Stimulated activated CD4-positive, alpha-beta T cell treated with anti-CD3 and anti-CD28 coated beads, Interleukin-12 subunit alpha, Interleukin-12 subunit beta, amount 100 ng/mL, for 24 hours (primary cell): Measurements from ENCODE around the gene CNR1.
"Not testable (repeated sequence)": the region's sequence is repeated elsewhere in the genome, so short reads cannot be mapped to it uniquely, and the experiment has no call there.

Source experiments
- DNase-seq, 2 experiments: peaks; one replicate each; pipeline ENCODE4 v3.0.0-alpha.2; 2020; ENCODE audit warnings: low read depth in 2 of 2

The CNR1 gene

DNA sequence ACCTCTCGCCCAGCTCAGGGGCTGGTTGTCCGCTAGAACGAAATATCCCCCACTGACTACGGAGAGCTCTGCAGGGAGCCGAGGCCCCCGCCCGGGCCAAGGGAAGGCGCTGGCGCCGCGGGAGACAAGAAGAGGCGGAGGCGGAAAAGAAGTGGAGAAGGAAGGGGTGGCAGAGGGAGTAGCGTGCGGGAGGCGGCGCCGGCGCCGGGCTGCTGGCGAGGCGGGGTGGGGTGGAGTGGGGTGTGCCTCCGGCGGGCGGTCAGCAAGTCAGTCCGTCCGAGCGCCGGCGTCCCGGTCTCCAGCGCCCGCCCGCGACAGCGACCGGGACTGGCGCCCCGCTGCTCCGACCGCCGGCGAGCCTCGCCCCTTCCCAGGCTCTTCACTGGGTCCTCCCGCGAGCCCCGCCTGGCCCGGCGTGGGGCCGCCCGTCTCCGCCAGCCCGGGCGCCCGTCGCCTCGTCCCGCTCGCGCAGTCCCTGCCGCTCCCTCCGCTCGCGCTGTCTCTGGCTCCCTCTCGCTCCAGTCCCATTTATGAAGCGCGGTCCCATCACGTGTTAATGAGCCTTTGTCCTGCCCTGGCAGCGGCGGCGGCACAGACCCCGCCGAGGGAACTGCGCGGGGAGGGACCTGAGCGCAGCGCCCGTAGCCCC is at the start of gene CNR1:
Gene CNR1 (minus strand): TSS at position 504 of the 649 bp plus-strand sequence. CDS start 21,073 bp downstream, outside the sequence.
- peak in 1 of 2 experiments; percentile 4 for DNase-seq

DNA sequence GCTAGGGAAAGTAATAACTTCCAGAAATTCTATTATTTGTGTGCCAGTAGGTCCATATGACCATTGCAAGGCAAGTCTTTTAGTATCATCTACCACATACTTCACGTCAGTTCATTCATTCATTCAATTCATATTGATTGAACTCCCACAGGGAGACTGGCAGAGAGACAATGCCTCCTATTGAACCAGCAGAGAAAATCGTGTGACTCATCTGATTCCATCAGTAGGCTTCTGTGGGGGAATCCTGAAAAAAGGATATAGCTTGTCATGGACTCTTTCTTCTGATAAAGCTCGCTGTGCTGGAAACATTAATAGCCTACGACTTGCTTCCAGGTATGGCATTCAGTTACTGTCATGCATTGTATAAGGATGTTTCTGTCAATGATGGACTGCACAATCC is 45.3 kb upstream of the CNR1 start:
- DNase-seq: no peak

DNA sequence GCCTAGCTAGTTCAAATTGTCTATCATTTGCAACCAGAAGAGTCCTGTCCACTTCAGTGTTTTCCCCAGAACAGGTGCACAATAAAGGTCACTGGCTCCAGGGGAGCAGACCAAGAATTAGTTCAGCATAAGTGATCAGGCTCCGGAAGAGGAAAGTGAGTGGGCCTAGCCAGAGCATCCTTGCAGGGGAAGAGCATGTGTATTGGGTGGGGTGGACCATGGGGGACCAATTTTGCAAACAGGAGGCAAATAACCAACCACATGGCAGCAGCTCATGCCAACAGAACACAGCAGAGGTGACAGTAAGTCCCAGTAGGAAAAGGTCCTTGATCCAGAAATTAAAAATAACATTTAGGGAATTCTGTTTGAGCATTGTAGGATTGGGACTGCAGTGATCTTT is 43.2 kb upstream of the CNR1 start:
- no peak for DNase-seq

DNA sequence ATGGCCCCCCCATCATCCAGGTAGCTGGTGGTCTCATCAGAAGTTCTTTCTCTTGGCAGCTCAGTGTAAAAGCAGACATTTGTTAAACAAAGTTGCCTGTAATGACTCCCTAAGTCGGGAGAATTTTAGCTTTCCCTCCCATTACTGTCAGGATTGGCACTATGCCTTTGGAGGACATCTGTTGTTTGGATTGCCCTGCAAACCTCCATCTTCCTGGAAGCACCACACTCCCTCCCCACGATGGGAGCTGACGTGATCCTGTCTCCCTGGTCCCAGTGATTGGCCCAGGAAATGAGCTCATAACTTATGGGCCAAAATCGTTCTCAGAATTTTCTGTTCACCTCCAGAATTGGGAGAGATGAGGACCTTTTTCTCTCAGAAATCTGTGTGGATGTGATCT is 42.6 kb upstream of the CNR1 start:
- DNase-seq: no peak

DNA sequence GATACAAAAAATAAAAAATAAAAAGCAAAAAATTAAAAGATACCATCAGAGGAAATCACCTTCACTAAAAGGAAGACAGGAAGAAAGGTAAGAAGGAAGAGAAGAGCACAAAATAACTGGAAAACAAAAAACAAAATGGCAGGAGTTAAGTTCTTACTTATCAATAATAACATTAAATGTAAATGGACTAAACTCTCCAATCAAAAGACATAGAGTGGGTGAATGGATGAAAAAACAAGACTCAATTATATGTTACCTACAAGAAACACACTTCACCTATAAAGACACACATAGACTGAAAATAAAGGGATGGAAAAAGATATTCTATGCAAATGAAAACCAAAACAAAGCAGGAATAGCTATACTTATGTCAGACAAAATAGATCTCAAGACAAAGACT is 35.6 kb upstream of the CNR1 start:
- DNase-seq: not testable (repeated sequence)

DNA sequence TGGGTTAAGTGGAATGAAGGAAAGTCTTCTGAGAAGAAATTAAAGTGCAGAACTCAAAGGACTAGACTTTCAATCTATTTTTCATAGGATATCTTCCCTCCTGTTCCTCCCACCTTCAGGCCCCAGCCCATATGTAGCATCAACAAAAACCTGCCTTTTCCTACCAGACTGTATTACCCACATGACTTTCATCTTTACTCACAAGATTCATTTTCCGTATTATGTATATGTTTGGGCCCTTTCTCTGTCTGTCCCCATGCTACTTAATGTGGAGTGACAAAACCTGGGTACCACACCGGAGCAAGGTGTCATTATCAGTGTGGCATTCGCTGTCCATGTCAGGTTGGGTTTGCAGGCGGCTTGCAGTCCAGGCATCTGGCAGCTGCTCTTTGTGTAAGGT is 18.8 kb upstream of the CNR1 start:
- DNase-seq: no peak

DNA sequence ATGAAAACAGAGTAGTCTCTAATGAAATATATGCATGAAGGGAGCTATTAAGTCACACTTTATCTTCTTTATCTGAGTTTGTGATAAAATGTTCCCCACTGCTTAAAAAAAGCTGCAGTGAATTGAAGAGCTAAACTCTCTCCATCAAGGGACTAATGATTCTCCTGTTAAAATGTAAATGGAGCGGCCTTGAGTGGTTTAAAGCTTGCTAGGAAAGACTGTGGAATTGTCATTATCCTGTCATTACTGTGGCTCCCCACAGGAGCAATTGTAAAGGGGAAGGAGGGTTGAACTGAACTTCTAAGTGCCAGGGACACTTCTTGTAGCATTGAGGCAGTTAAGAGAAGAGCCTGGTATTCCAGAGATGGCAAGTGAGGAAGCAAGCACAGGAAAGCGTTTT is 17.3 kb upstream of the CNR1 start:
- DNase-seq: no peak

DNA sequence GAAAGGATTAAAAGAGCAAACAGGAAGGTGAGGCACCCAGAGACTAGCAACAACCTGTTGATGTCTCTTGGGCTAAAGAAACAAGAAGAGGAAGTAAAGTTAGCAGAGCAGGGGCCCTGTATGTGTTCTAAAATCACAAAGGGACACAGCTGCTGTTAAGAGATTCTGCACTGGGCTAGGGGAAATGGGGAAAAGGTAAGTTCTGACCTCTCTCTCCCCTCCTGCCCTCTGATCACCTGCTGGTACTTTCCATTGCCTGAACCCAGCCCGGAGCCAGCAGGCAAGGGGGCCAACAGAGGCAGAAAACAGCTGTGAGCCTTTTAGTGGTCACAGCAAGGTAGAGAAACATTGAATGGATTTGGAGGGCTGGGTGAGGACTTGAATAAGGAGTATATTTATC is 13.5 kb upstream of the CNR1 start:
- no peak for DNase-seq

DNA sequence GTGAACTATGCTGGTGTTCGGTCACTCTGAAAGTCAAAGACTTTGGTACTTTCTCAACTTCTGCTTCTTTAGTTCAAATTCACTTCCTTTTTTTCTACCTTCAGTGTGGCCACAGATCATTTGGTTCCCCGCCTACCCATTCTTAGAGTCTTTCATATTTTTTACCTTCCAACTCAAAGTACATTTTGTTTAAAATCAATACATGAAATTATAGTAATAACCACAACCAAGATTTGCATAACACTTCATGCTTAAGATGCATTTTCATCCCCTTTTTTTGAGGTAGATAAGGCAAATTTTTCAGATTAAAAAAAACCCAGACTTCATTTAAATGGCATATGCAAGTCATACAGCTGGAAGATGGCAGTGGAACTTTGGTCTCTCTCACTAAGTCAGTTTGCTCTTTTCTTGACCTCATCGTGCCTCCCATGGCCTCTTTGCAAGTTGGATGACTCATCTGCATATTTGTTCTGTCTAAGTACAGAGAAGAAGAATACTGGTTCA is 11.9 kb upstream of the CNR1 start:
- no peak for DNase-seq

DNA sequence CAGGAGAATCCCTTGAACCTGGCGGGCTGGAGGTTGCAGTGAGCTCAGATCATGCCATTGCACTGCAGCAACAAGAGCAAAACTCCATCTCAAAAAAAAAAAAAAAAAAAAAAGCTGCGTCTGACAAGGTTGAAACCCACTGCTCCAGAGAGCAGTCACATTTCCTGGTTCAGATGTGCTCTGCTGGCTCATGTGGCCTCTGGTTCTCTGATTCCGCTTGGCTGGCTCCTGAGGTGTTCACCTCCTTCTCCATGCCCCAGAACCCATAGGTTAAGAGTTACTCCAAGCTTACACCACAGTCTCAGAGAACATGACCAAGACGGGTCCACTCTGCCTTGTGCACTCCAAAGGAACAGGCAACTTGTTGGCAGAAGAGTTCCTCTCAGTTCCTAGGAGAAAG is 8.8 kb upstream of the CNR1 start:
- no peak for DNase-seq

DNA sequence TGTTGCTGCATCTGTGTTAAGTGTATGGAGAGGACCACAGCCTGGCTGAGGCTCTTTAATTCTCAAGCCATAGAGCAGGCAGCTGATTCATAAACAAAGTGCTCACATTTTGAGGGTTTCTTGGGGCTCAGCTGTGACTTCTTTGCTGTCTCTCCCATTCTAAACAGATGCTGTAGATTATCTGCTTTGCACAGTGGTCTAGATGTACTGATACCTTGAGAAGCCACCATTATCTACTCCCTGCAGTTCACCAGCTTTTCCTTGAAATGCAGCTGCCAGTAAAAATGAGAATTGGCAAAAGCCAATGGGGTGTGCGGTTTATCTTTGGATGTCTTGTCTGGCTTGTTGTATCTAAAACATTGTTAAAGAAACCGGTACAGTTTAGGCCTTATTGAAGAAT is 5.2 kb upstream of the CNR1 start:
- DNase-seq: no peak

DNA sequence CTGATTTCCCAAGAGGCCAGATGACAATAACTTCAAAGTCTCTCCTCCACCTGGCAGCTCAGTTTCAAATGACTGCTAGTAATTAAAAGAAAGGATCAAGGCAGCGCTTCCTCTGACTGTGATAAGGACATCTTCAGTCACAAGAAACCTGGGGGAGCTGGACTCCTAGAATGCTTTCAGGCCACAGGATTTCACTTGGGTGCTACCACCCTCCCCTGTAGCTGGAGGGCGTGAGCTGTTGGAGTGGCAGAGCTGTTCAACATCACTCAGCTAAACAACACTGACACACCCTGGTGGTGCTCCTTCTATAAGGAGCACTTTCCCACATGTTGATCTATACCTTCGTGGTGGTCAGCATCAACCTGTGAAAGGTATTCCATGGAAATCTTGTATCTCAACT is 2.2 kb upstream of the CNR1 start:
- no peak for DNase-seq

DNA sequence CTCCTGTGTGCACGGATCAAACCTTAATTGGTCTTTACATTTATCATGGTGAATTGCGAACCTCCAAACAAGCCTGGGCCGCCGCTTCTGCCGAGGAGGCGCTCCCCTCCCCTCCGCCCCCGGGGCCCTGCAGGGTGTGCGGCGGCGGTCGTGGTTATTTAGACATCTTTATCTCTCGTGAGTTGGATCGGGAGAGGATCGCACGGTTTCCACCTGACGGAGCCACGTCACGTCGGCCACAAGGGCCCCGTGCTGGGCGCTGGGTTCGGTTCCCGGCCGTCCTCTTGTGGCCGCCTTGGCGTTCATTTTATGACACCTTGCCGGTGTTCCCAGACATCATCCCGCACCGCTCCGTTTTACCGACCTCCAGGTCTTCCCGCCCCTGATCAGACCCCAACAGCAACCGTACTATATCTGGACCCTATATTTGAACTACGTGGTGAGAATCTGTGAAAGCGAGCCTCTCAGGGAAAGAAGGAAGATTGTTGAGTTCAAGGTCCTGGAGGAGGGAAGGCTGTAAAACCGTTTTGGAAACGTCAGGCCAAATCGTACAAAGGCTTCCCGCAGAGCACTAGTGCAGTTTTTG is 1.3 kb upstream of the CNR1 start:
- DNase-seq: no peak

DNA sequence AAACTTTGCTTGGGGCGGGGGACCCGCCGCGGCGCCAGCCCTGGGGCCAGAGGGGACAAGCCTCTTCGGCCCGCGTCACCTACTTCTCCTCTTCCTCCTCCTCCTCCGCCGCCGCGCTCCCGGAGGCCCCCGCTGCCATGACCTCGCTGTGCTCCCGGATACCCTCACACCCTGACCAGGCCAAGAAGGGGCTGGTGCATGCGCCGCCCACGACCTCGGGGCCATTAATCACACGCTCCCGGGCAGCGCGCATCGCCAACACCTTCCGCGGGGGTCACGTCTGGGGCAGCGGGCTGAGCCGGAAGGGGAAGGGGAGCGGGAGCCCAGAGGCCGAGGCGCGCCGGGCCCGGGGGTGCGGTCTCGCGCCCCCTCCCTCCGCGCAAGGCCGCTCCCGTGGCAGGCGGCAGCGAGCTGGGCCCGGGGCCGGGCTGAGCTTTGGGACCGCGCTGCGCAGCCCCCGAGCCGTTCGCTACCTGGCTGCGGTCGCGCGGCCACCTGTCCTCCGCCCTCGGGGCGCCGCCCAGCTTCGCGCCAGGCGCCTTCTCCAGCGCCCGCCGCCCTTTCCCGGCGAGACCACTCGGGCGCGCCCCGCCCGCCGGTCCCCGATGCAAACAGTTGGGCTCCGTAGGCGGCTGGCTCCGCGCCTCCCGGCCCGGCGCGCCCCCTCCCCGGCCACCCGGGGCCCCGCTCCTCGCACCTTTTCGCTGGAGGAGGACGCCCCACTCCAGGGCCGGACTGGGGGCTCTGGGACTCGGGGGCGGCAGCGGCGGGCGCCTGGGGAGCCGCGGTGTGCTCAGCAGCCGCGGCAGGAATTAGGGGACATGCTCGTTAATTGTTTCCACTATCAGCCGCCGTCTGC is 575 bp upstream of the CNR1 start:
- no peak for DNase-seq

DNA sequence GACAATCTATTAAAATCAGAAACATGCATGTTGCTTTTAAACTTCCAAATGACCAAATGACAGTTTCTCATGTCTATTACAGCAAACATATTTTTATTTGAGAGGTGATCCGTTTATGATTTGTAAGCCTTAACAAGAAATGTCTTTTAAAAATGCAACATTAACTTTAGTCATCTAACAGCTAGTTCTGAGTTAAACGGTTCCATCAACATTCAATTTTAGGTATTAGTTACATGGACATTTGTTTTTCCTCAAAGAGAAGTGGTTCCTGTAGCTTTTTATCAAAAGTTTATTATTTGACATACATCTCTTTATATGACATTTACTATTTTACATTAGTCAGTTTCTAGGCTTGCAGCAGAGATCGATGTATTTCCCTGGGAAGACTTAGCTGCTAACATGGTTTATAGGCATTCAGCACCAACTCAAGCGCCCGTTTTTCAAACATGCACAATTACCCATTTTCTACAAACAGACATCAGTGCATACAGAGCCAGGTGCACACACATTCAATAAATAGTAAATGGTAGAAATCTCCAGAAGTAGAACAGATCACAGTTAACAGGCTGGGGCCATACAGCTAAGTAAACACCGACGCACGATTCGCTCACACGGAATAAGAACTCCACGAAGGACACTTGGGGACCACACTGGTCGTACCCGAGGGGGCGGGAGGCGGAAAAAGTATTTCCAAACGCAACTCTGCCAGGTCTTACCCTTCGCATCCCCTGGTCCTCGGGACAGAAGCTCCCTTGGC is 882 bp downstream of the CNR1 start:
- DNase-seq: no peak

DNA sequence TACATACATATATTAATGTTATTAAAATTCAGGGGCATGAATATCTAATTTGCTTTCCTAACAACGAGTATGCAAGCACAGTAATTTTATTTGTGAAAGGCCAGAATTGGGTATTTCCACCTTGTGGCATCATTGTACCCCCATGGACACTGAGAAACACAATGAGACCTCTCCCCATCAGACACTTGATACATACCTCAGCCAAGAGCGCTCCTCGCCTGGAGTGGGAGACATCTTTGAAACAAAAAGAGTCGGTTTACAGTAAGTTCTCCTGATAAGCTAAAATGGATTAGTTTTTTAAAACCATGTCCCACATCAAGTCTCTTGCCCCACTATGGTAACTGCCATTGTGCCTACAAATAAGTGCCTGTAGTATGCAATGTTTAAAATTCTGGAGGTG is 2.1 kb downstream of the CNR1 start:
- no peak for DNase-seq

DNA sequence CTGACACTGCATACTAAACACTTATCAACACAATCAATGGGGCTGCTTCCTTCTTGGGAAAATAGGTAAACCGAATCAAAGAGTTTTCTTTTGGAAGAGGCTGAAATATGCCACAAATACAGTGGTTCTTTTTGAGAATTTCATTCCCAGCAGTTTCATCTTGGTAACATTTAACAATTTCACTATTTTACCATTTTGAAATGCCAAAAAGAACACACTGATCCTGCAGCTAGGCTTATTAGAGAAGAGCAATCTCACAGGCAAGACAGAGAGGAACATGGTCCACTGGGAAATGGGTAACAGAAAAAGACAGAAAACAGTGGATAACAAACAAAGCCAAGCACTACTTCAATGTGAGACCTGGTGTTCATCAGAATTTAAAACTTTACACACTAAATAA is 2.5 kb downstream of the CNR1 start:
- no peak for DNase-seq

DNA sequence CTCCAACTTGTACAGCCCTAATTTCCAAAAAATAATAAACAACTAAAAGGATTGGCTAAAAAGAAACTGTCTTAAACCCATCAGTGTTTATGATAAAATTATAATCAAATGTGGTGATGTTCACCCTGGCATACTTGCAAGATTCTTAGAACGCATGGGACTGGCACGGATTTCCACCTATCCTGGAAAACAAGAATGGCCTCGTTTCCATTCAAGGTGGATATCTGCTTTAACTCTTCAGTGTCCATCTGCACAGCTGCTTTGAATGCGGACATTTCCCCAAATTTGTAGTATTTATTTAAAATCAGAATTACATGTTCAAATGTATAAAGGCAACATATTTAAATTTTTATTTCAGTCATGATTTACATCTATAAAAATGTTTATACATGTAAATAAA is 4.2 kb downstream of the CNR1 start:
- no peak for DNase-seq

DNA sequence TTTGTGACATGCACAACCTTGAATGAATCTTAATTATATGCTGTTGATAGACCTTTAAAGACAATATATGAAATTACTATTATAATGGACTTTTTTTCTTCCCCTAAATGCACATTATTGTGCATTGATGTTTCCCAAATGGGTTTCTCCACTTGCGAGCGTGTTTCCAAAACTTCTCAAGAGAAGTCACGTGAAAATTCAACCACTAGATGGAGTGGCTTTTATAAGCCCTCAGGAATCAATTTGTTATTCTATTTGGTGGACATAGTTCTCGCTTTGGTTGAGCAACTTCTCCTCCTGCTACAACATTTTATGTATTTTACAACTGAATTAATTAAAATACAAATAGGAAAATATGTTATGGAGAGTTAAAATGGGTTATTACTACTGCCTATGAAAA is 9.0 kb downstream of the CNR1 start:
- no peak for DNase-seq

DNA sequence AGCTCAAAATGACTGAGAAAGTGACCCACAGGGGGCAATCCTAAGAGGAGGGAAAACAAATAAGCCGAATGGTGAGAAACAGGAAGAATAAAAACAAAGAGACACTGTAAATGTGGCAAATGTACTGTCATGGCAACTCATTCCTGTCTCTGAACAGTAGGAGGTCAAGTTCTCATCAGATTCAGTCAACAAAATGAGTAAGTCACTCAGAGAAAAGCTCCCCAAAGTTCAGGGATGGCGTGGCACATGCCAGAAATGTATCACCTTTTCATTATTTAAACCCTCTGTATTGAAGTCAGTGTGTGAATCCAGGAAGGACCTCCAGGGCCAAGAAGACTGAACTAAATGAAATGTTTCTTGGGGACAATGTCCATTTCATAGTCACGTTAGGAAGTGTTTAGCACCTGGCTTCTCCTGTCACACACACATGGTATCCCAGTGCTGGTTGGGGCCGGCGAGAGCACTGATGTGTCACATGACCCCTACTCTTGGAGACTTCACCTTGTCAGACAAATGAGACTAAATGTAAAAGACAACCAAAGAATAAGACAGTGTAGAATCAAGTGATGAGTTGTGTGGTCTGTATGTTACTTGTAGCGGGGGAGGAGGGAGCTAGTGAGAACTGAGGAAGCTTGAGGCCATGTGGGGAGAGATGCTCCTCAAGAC is 20.7 kb downstream of the CNR1 start:
- no peak for DNase-seq

DNA sequence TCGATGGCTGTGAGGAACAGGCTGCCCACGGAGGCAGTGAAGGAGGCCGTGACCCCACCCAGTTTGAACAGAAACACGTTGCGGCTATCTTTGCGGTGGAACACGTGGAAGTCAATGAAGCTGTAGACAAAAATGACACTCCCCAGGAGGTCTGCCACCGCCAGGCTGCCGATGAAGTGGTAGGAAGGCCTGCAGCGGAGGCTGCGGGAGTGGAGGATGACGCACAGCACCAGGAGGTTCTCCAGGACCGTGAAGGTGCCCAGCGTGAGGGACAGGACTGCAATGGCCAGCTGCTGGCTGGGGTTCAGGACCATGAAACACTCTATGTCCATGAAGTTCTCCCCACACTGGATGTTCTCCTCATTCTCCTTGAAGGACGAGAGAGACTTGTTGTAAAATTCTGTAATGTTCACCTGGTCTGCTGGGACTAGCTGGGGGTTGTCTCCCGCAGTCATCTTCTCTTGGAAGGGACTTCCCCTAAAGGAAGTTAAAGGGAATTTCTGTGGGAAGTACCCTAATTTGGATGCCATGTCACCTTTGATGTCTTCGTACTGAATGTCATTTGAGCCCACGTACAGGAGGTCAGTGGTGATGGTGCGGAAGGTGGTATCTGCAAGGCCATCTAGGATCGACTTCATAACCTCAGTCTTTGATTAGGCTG is 21.4 kb downstream of the CNR1 start:
- no peak for DNase-seq
